GM12878 (cell line): ENCODE results near the gene DAAM1. TPM values are rescaled to one million over a fixed set of nuclear protein-coding genes. Genes with fewer than 3 reads are reported as not detected.

Source experiments
- ATAC-seq: fragments of 200-7000 bp; cut with Tn5 transposase; 3 replicates; pipeline ENCODE4 v1.9.1; 2020; ENCODE audit warnings: mild to moderate bottlenecking, moderate library complexity
- BruUV-seq: library from RNA; stranded (reverse); fragments of 400-500 nt; replicated peaks from 2 replicates; lab custom pipeline; 2021; lab: Mats Ljungman, UMichigan
- CTCF ChIA-PET: fragments of 300-600 bp; sonication (Branson Sonifier 250); formaldehyde crosslinking; extraction: SDS; loops from one replicate; lab custom pipeline; 2021; ENCODE audit warnings: inconsistent platforms; lab: Yijun Ruan, JAX
- POLR2A ChIA-PET: fragments of 350-600 bp; formaldehyde crosslinking; extraction: SDS; loops from one replicate; lab custom pipeline; 2021; ENCODE audit warnings: inconsistent platforms; lab: Charles Lee
- RAD21 ChIA-PET: fragments of 300-600 bp; sonication (Branson Sonifier 250); formaldehyde crosslinking; loops from one replicate; lab custom pipeline; 2023; ENCODE audit warnings: antibody characterized with exemption; ENCODE audit not compliant: unreplicated experiment; lab: Charles Lee
- SMC1A ChIA-PET: fragments of 300-600 bp; sonication (Branson Sonifier 250); formaldehyde crosslinking; loops from one replicate; lab custom pipeline; 2023; ENCODE audit not compliant: unreplicated experiment, uncharacterized antibody; lab: Charles Lee
- DNase-seq: peaks from one replicate; pipeline ENCODE4 v3.0.0-alpha.2; 2011; ENCODE audit warnings: low read depth, low spot score
- FAIRE-seq: peaks from 3 replicates; lab custom pipeline; 2011; peaks lifted over from hg19 to GRCh38; lab: Jason Lieb, UNC
- H2AFZ ChIP-seq: 2 replicates; pipeline ENCODE4 v1.6.0; 2011; ENCODE audit warnings: low read depth, low read length, control low read depth; ENCODE audit not compliant: control insufficient read depth
- H3K27ac ChIP-seq: 2 replicates; pipeline ENCODE4 v1.5.1; 2011; ENCODE audit warnings: control low read depth; ENCODE audit not compliant: control insufficient read depth, insufficient read depth
- H3K27me3 ChIP-seq, 2 experiments: replicated peaks in 1 of 2; 2 replicates each; pipeline versions ENCODE4 v1.6.0 to v1.6.1; 2011; ENCODE audit warnings: low read length in 1 of 2; ENCODE audit not compliant: control insufficient read depth in 2 of 2, insufficient read depth in 2 of 2
- H3K36me3 ChIP-seq, 2 experiments: 2 replicates each; pipeline ENCODE4 v1.5.1; 2011; ENCODE audit warnings: low read length in 1 of 2; ENCODE audit not compliant: control insufficient read depth in 2 of 2, insufficient read depth in 2 of 2
- H3K4me1 ChIP-seq: 2 replicates; pipeline ENCODE4 v1.6.1; 2011; ENCODE audit warnings: mild to moderate bottlenecking, low read length, moderate library complexity, mixed read lengths; ENCODE audit not compliant: control insufficient read depth, insufficient read depth
- H3K4me2 ChIP-seq: 2 replicates; pipeline ENCODE4 v1.6.0; 2011; ENCODE audit warnings: control low read depth; ENCODE audit not compliant: control insufficient read depth, insufficient read depth
- H3K4me3 ChIP-seq: fragments of 200-600 bp; sonication (generic); 2 replicates; pipeline ENCODE4 v1.5.1; 2016
- H3K79me2 ChIP-seq: 2 replicates; pipeline ENCODE4 v1.6.0; 2011; ENCODE audit warnings: low read length; ENCODE audit not compliant: control insufficient read depth, insufficient read depth
- H3K9ac ChIP-seq: 2 replicates; pipeline ENCODE4 v1.8.0; 2011; ENCODE audit warnings: low read length, control low read depth, mixed read lengths; ENCODE audit not compliant: control insufficient read depth, insufficient read depth
- H3K9me3 ChIP-seq: replicated peaks from 3 replicates; pipeline ENCODE4 v1.5.1; 2011; ENCODE audit warnings: mild to moderate bottlenecking, low read length; ENCODE audit not compliant: control insufficient read depth, insufficient read depth
- H4K20me1 ChIP-seq: 2 replicates; pipeline ENCODE4 v1.6.0; 2011; ENCODE audit not compliant: control insufficient read depth, insufficient read depth
- CBX3 ChIP-seq: fragments of 200-600 bp; sonication (generic); IDR thresholded peaks from 2 replicates; pipeline ENCODE4 v1.6.1; 2016; ENCODE audit warnings: low read depth, borderline replicate concordance
- CHD4 ChIP-seq: fragments of 200-600 bp; sonication (generic); IDR thresholded peaks from 2 replicates; pipeline ENCODE4 v1.6.1; 2016; ENCODE audit warnings: mild to moderate bottlenecking
- CUX1 ChIP-seq: IDR thresholded peaks from 2 replicates; pipeline ENCODE4 v1.6.1; 2012; ENCODE audit warnings: improper control_type of control experiment, low read depth, low read length; ENCODE audit not compliant: insufficient replicate concordance
- GABPA ChIP-seq: IDR thresholded peaks from 2 replicates; pipeline ENCODE4 v1.6.1; 2014; ENCODE audit warnings: antibody characterized with exemption, low read depth, mild to moderate bottlenecking, inconsistent platforms
- MAX ChIP-seq: IDR thresholded peaks from 2 replicates; pipeline ENCODE4 v1.6.1; 2012; ENCODE audit warnings: low read depth, low read length, improper control_type of control experiment
- NR2F1 ChIP-seq: fragments of 450-650 bp; conservative IDR thresholded peaks from 2 replicates; pipeline ENCODE4 v1.6.1; 2017; ENCODE audit warnings: mild to moderate bottlenecking
- RB1 ChIP-seq: fragments of 450-650 bp; formaldehyde crosslinking; IDR thresholded peaks from 2 replicates; pipeline ENCODE4 v1.6.1; 2017; ENCODE audit warnings: mild to moderate bottlenecking, borderline replicate concordance
- SREBF2 ChIP-seq: IDR thresholded peaks from 2 replicates; pipeline ENCODE4 v1.6.1; 2012; ENCODE audit warnings: mild to moderate bottlenecking, low read length
- TAF1 ChIP-seq: IDR thresholded peaks from 2 replicates; pipeline ENCODE4 v1.6.1; 2011; ENCODE audit warnings: mild to moderate bottlenecking, low read depth, low read length, borderline replicate concordance
- TCF7 ChIP-seq: IDR thresholded peaks from 2 replicates; pipeline ENCODE4 v1.6.1; 2014; ENCODE audit warnings: antibody characterized with exemption, borderline replicate concordance
- ZNF274 ChIP-seq: IDR thresholded peaks from one replicate; pipeline ENCODE4 v1.8.0; 2011; ENCODE audit not compliant: insufficient read length, insufficient read depth
- ZSCAN29 ChIP-seq: fragments of 450-650 bp; IDR thresholded peaks from 2 replicates; pipeline ENCODE4 v1.6.1; 2017; ENCODE audit warnings: mild to moderate bottlenecking, moderate library complexity
- in situ Hi-C: fragments of 300-500 bp; cut with MboI; formaldehyde crosslinking; loops from 9 replicates; pipeline ENCODE4 v1.14.3; 2018; ENCODE audit warnings: mixed read lengths
- intact Hi-C: fragments of 100-400 bp; cut with micrococcal nuclease; formaldehyde crosslinking; loops from one replicate; pipeline ENCODE4 v1.14.2; 2022; ENCODE audit not compliant: unreplicated experiment
- polyA plus RNA-seq, 11 experiments: library from polyadenylated mRNA; depleted of rRNA in 4 of 11; unstranded in 6 of 11; stranded (reverse) in 5 of 11; fragments of >200 nt; fragmentation: Nextera tagmentation in 4 of 11; fragmentation: Illumina TruSeq in 1 of 11; extraction: Ambion mirVana in 4 of 11; extraction: Trizol in 1 of 11; gene quantifications; 1 replicate in 1 of 11; 2 replicates in 10 of 11; pipeline versions ENCODE4 v1.2.1 to v1.2.3, GENCODE V29; 2011 to 2016; ENCODE audit warnings: inconsistent platforms in 2 of 11, missing spikeins in 2 of 11, low read depth in 1 of 11
- total RNA-seq, 4 experiments: library from RNA; depleted of rRNA in 3 of 4; stranded (reverse); fragments of >200 nt in 3 of 4; fragmentation: Illumina TruSeq in 1 of 4; extraction: Trizol in 1 of 4; gene quantifications; 2 replicates each; pipeline versions ENCODE4 v1.2.1 to v1.2.3, GENCODE V29; 2013 to 2021
- TF ChIP-seq, protein P1 (sequence below): fragments of 150-350 bp; IDR thresholded peaks from 2 replicates; pipeline ENCODE4 v1.6.1; 2016; ENCODE audit warnings: low read depth, low read length
- TF ChIP-seq, protein P2 (sequence below): fragments of 450-650 bp; formaldehyde crosslinking; IDR thresholded peaks from 2 replicates; pipeline ENCODE4 v1.4.0; 2022; ENCODE audit warnings: mild to moderate bottlenecking, moderate library complexity

The DAAM1 gene
- total and polyA plus RNA-seq, 10 of the 15 experiments (the other 5 are each of a cell fraction or from before 2014, with no cell fraction given) = 13.8 to 32.4 (median 24.2) TPM

DNA sequence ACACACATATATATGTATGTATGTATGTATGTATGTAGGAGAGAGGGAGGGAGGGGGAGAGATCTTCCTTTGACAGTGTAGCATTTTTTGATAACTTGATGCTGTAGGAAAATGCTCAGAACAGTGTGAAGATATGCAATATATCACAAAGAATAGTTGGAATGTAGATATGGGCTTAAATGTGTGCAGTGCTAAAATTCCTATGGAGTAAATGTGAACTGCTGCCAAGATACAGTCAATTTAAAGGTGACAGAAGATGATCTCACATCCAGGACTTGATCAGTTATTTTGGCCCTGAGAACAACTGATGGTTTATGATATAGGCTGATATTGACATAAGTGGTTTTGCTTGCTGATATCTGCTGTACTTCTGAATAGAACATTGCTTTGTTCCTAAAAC is 84.2 kb downstream of the DAAM1 start:
- FAIRE-seq (no peak), DNase-seq (no peak), ATAC-seq (no peak)
- H2AFZ ChIP-seq = no peak overlapping the region
- H3K4me3 ChIP-seq = no peak overlapping the region
- H3K9me3 ChIP-seq = no peaks in the 10 kb centered on the region
- peaks cover 21% of the 10 kb centered on the region for H3K4me1 ChIP-seq
- in situ Hi-C loops = no loop called here
- intact Hi-C loops = no loop called here
- H3K9ac ChIP-seq = no peak overlapping the region
- POLR2A ChIA-PET = no interaction called here
- H3K27ac ChIP-seq = no peak overlapping the region
- no peaks in the 10 kb centered on the region for H3K27me3 ChIP-seq
- no TSS peak for BruUV-seq
- CTCF ChIA-PET = interaction anchor here (1.6 to 2.5 kb wide), 2 partner anchors 10 to 80 kb away, joined by 4 to 10 read pairs; no protein-coding TSS in a partner anchor
- no peaks in the 10 kb centered on the region for H4K20me1 ChIP-seq
- no peaks in the 10 kb centered on the region for H3K79me2 ChIP-seq
- SMC1A ChIA-PET = interaction anchor here (1.0 to 1.6 kb wide), 6 partner anchors 10 to 146 kb away, joined by 3 to 6 read pairs (median 3); no protein-coding TSS in a partner anchor
- H3K36me3 ChIP-seq = no peaks in the 10 kb centered on the region; a peak in 1 of 4 replicates
- RAD21 ChIA-PET = no interaction called here
- no peak overlapping the region for H3K4me2 ChIP-seq
- TF ChIP-seq RB1 (no peak), CBX3 (no peak), MAX (no peak), NR2F1 (no peak), GABPA (no peak), TAF1 (no peak), TCF7 (no peak), CHD4 (no peak), SREBF2 (no peak), ZSCAN29 (no peak), ZNF274 (no peak), CUX1 (no peak)
- TF ChIP-seq, protein P1, sequence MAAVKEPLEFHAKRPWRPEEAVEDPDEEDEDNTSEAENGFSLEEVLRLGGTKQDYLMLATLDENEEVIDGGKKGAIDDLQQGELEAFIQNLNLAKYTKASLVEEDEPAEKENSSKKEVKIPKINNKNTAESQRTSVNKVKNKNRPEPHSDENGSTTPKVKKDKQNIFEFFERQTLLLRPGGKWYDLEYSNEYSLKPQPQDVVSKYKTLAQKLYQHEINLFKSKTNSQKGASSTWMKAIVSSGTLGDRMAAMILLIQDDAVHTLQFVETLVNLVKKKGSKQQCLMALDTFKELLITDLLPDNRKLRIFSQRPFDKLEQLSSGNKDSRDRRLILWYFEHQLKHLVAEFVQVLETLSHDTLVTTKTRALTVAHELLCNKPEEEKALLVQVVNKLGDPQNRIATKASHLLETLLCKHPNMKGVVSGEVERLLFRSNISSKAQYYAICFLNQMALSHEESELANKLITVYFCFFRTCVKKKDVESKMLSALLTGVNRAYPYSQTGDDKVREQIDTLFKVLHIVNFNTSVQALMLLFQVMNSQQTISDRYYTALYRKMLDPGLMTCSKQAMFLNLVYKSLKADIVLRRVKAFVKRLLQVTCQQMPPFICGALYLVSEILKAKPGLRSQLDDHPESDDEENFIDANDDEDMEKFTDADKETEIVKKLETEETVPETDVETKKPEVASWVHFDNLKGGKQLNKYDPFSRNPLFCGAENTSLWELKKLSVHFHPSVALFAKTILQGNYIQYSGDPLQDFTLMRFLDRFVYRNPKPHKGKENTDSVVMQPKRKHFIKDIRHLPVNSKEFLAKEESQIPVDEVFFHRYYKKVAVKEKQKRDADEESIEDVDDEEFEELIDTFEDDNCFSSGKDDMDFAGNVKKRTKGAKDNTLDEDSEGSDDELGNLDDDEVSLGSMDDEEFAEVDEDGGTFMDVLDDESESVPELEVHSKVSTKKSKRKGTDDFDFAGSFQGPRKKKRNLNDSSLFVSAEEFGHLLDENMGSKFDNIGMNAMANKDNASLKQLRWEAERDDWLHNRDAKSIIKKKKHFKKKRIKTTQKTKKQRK = no peak
- TF ChIP-seq, protein P2, sequence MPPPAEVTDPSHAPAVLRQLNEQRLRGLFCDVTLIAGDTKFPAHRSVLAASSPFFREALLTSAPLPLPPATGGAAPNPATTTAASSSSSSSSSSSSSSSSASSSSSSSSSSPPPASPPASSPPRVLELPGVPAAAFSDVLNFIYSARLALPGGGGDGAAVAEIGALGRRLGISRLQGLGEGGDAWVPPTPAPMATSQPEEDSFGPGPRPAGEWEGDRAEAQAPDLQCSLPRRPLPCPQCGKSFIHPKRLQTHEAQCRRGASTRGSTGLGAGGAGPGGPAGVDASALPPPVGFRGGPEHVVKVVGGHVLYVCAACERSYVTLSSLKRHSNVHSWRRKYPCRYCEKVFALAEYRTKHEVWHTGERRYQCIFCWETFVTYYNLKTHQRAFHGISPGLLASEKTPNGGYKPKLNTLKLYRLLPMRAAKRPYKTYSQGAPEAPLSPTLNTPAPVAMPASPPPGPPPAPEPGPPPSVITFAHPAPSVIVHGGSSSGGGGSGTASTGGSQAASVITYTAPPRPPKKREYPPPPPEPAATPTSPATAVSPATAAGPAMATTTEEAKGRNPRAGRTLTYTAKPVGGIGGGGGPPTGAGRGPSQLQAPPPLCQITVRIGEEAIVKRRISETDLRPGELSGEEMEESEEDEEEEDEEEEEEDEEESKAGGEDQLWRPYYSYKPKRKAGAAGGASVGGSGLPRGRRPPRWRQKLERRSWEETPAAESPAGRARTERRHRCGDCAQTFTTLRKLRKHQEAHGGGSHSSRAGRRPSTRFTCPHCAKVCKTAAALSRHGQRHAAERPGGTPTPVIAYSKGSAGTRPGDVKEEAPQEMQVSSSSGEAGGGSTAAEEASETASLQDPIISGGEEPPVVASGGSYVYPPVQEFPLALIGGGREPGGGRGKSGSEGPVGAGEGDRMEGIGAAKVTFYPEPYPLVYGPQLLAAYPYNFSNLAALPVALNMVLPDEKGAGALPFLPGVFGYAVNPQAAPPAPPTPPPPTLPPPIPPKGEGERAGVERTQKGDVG (CRISPR knock-in tag) = no peak
